Muscle layer of duodenum (tissue), 2 donors: ENCODE results near the gene YWHAE.

Source experiments
- H3K27ac ChIP-seq: one replicate; pipeline ENCODE4 v1.7.0; 2013; ENCODE audit warnings: mild to moderate bottlenecking, low read length
- H3K27me3 ChIP-seq: one replicate; pipeline ENCODE4 v1.7.0; 2013; ENCODE audit warnings: low read depth, mild to moderate bottlenecking, control low read depth, low read length
- H3K36me3 ChIP-seq, 2 donors: one replicate each; pipeline ENCODE4 v1.7.0; 2013; ENCODE audit warnings: low read length in 2 of 2, control low read depth in 1 of 2, mild to moderate bottlenecking in 1 of 2; ENCODE audit not compliant: insufficient read depth in 2 of 2, control insufficient read depth in 1 of 2
- H3K4me1 ChIP-seq, 2 donors: one replicate each; pipeline ENCODE4 v1.7.0; 2013; ENCODE audit warnings: low read length in 2 of 2, mild to moderate bottlenecking in 2 of 2, control low read depth in 1 of 2, moderate library complexity in 1 of 2; ENCODE audit not compliant: insufficient read depth in 2 of 2, control insufficient read depth in 1 of 2
- H3K4me3 ChIP-seq, 2 donors: one replicate each; pipeline ENCODE4 v1.7.0; 2013; ENCODE audit warnings: low read length in 2 of 2, low read depth in 1 of 2, mild to moderate bottlenecking in 1 of 2
- H3K9me3 ChIP-seq, 2 donors: one replicate each; pipeline ENCODE4 v1.7.0; 2013; ENCODE audit warnings: low read length in 2 of 2, control low read depth in 1 of 2, mild to moderate bottlenecking in 1 of 2; ENCODE audit not compliant: control insufficient read depth in 1 of 2
- donor health status: healthy.

Gene YWHAE

DNA sequence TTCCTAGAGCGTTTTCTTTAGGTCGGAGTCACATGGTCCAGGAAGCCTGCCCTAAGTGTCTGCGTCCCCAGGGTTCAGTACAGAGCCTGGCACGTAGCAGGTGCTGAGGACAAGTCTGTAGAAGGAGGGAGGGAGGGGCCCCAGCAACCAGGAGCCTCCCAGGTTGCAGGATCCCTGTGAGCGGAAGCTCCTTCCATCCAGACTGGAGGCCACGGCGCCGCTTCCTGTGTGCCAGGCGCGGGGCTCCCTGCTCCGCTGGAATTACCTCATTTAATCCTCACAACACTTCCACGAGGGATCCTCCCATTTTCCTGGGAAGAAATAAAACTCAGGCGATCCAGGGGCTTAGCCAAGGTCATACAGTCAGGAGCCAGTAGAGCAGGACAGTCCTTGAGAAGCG is 98.5 kb downstream of the YWHAE start:
- H3K4me3 ChIP-seq, result no peak overlapping the region
- no peaks in the 10 kb centered on the region for H3K9me3 ChIP-seq
- no peak overlapping the region for H3K27ac ChIP-seq
- no peaks in the 10 kb centered on the region for H3K36me3 ChIP-seq
- H3K27me3 ChIP-seq, result peaks cover 6% of the 10 kb centered on the region
- peaks cover 0 to 7% of the 10 kb centered on the region in 2 donors for H3K4me1 ChIP-seq

DNA sequence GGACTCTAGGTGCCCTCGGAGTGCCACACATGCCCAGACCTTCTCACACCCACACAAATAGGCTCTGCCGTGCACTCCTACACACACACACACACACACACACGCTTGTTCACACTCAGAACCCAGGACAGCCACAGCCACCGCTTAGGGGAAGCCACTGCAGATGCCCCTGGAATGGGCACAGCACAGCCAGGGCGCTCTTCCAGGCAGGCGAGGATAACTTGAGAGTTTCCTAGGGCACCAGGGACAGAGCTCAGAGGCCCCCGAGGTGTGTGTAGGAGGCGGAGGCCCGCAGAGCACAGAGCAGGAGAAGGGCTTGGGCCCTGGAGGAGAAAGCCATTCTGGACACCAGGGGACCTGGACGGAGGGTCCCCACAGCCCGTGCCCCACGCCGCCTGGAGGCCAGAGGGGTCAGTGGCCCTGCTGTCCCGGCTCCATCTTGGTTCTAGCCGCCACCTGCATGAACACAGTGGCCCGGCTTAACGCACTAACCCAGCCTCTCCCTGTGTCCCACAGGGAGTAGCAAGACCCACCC is 99.6 kb downstream of the YWHAE start:
- Histone ChIP-seq H3K9me3 (no peaks in the 10 kb centered on the region), H3K36me3 (no peaks in the 10 kb centered on the region), H3K4me3 (no peak overlapping the region), H3K27ac (no peak overlapping the region), H3K27me3 (peaks cover 6% of the 10 kb centered on the region), H3K4me1 (peaks cover 0 to 7% of the 10 kb centered on the region in 2 donors)

DNA sequence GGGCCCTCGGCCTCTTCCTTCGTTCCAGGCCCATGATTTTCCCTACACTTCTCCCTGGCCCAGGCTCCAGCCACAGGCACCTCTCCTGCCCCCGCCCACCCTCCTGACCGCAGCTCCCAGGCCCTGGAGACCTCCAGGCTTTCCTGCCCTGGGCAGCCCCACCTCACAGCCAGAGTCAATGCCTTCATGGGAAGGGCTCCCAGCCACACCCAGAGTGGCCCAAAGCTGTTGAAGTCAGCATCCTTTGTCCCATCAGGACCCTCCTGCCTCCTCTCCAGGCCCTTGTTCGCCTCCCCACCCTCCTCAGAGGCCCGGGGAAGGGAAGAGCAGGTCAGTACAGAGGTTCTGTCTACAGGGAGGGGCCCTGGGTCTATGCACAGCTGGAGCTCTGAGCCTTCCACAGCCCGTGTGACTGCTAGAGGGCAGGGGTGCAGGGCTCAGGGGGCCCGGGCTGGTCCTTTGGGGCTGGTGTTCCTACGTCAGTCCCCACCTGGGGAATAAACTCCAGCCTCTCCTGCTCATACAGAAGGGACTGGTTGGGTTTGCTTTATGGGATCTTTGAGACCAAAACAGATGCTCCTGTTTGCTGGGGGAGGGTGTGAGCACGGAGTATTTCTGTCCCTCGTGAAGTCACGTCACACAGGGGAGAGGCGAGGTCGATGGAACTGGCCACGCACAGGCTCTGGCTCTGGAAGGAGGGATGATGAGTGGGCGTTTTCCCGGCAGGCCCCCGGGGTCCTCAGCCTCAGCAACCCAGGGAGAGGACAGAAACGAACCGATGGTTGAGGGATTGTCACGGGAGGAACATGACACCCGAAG is 100.3 kb downstream of the YWHAE start:
- Histone ChIP-seq H3K27ac (no peak overlapping the region), H3K4me1 (peaks cover 0 to 7% of the 10 kb centered on the region in 2 donors), H3K27me3 (peaks cover 6% of the 10 kb centered on the region), H3K36me3 (no peaks in the 10 kb centered on the region), H3K9me3 (no peaks in the 10 kb centered on the region), H3K4me3 (no peak overlapping the region)

DNA sequence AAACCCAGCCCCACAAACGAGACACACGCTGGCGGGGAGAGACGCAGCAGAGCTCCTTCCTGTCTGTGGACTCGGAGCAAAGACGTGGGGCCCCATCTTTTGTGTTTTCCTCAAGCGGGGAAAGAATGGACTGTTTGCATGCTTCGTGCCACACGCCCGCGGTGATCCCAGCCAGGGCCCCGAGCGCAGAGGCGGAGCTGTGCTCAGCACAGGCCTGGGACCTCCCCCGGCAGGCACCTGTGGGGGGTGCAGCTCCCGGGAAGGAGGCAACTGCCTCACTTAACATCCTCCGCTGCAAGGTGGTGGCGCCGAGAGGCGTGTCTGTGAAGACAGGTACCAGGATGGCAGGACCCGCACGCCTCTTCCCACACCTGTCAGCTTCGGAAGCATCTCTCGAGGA is 101.4 kb downstream of the YWHAE start:
- Histone ChIP-seq H3K27ac (no peak overlapping the region), H3K9me3 (no peaks in the 10 kb centered on the region), H3K36me3 (no peaks in the 10 kb centered on the region), H3K27me3 (peaks cover 6% of the 10 kb centered on the region), H3K4me1 (peaks cover 0 to 7% of the 10 kb centered on the region in 2 donors), H3K4me3 (peak overlapping the region in 1 of 2 donors; percentile 3)
